Loucy (cell line): ENCODE data around the gene NACA.

Experiments
- EZH2phosphoT487 ChIP-seq: fragments of 200-600 bp; IDR thresholded peaks from 2 replicates; pipeline ENCODE4 v1.6.1; 2018; ENCODE audit warnings: antibody characterized with exemption, mild to moderate bottlenecking, moderate library complexity, borderline replicate concordance
- TF ChIP-seq, protein P1 (sequence below): fragments of 200-600 bp; sonication (generic); conservative IDR thresholded peaks from 2 replicates; pipeline ENCODE4 v1.5.1; 2014; ENCODE audit warnings: mild to moderate bottlenecking, antibody characterized with exemption, low read length

GRCh38 chr12:56694161-56694560, 30.9 kb downstream of the NACA start:
- TF ChIP-seq, protein P1, sequence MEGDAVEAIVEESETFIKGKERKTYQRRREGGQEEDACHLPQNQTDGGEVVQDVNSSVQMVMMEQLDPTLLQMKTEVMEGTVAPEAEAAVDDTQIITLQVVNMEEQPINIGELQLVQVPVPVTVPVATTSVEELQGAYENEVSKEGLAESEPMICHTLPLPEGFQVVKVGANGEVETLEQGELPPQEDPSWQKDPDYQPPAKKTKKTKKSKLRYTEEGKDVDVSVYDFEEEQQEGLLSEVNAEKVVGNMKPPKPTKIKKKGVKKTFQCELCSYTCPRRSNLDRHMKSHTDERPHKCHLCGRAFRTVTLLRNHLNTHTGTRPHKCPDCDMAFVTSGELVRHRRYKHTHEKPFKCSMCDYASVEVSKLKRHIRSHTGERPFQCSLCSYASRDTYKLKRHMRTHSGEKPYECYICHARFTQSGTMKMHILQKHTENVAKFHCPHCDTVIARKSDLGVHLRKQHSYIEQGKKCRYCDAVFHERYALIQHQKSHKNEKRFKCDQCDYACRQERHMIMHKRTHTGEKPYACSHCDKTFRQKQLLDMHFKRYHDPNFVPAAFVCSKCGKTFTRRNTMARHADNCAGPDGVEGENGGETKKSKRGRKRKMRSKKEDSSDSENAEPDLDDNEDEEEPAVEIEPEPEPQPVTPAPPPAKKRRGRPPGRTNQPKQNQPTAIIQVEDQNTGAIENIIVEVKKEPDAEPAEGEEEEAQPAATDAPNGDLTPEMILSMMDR: no peak
- no peak for TF ChIP-seq EZH2phosphoT487
